Spleen (tissue), 11 donors: ENCODE results near the gene KDM4B. TPM values are rescaled to one million over a fixed set of nuclear protein-coding genes. Genes with fewer than 3 reads are reported as not detected.
A peak's percentile ranks its signal among the peaks of the same experiment; 100 is the strongest.

Experiments used
- DNase-seq: peaks from one replicate; pipeline ENCODE4 v3.0.0-alpha.2; 2020
- H3K27ac ChIP-seq, 8 donors: fragments of 200-600 bp; sonication (generic) in 7 of 8; 1 replicate in 4 of 8; 2 replicates in 4 of 8; pipeline versions ENCODE4 v1.5.0 to v1.8.0; 2016 to 2021; ENCODE audit warnings: inconsistent platforms in 4 of 8, mild to moderate bottlenecking in 4 of 8, moderate library complexity in 1 of 8
- H3K27me3 ChIP-seq, 7 donors: fragments of 200-600 bp; sonication (generic) in 6 of 7; replicated peaks in 1 of 7; 1 replicate in 4 of 7; 2 replicates in 3 of 7; pipeline versions ENCODE4 v1.5.0 to v1.8.0; 2016 to 2021; ENCODE audit warnings: inconsistent platforms in 3 of 7, mild to moderate bottlenecking in 1 of 7
- H3K36me3 ChIP-seq, 6 donors: fragments of 200-600 bp; sonication (generic) in 5 of 6; 1 replicate in 4 of 6; 2 replicates in 2 of 6; pipeline versions ENCODE4 v1.5.0 to v1.8.0; 2016 to 2021; ENCODE audit warnings: inconsistent platforms in 2 of 6
- H3K4me1 ChIP-seq, 6 donors: fragments of 200-600 bp; sonication (generic) in 5 of 6; 1 replicate in 3 of 6; 2 replicates in 3 of 6; pipeline versions ENCODE4 v1.5.0 to v1.8.0; 2016 to 2021; ENCODE audit warnings: inconsistent platforms in 3 of 6
- H3K4me3 ChIP-seq, 8 donors: fragments of 200-600 bp; sonication (generic) in 7 of 8; 1 replicate in 4 of 8; 2 replicates in 4 of 8; pipeline versions ENCODE4 v1.5.0 to v1.8.0; 2016 to 2021; ENCODE audit warnings: inconsistent platforms in 4 of 8, mild to moderate bottlenecking in 4 of 8, moderate library complexity in 2 of 8
- H3K9me3 ChIP-seq, 8 donors: fragments of 200-600 bp; sonication (generic) in 7 of 8; 1 replicate in 4 of 8; 2 replicates in 4 of 8; pipeline versions ENCODE4 v1.5.0 to v1.8.0; 2016 to 2021; ENCODE audit warnings: inconsistent platforms in 4 of 8
- POLR2A ChIP-seq, 3 donors: fragments of 450-650 bp; IDR thresholded peaks; one replicate each; pipeline ENCODE4 v1.5.1; 2017; ENCODE audit warnings: antibody characterized with exemption in 3 of 3, mild to moderate bottlenecking in 1 of 3
- POLR2AphosphoS5 ChIP-seq, 3 donors: sonication (generic); formaldehyde crosslinking; IDR thresholded peaks; one replicate each; pipeline ENCODE4 v1.5.1; 2017; ENCODE audit warnings: antibody characterized with exemption in 3 of 3
- WGBS, 5 donors: extraction: QIAGEN DNeasy Blood & Tissue Kit in 3 of 5; methylation state at CpG; one replicate each; pipeline versions ENCODE4 v1.1.5 to v1.1.7; 2013 to 2018; 5-methylcytosine and 5-hydroxymethylcytosine counted together
- intact Hi-C: fragments of 100-400 bp; cut with DNase I; formaldehyde crosslinking; loops from one replicate; pipeline ENCODE4 v1.15.0; 2023; ENCODE audit warnings: low total_unique reads
- polyA plus RNA-seq, 3 donors: library from polyadenylated mRNA; stranded (reverse); fragments of 200-250 nt; gene quantifications; one replicate each; pipeline ENCODE4 v1.2.1, GENCODE V29; 2013
- total RNA-seq, 7 donors: library from RNA; depleted of rRNA in 3 of 7; stranded (reverse); fragments of >200 nt in 3 of 7; fragmentation: NEBNext Ultra II Directional in 4 of 7; extraction: Animal tissue kit (Norgen Biotek cat#: 25700) in 4 of 7; gene quantifications; one replicate each; pipeline versions ENCODE4 v1.1.0 to v1.2.1, GENCODE V29; 2016 to 2021
- TF ChIP-seq, protein P1 (sequence below), 11 experiments: fragments of 200-600 bp in 7 of 11; fragments of 450-650 bp in 4 of 11; sonication (generic) in 4 of 11; IDR thresholded peaks in 8 of 11; conservative IDR thresholded peaks in 3 of 11; 1 replicate in 7 of 11; 2 replicates in 4 of 11; pipeline versions ENCODE4 v1.4.0 to v1.8.0; 2016 to 2021; ENCODE audit warnings: antibody characterized with exemption in 11 of 11, inconsistent platforms in 4 of 11, mild to moderate bottlenecking in 1 of 11
- donor health status: healthy with polysubstance abuse.
- donor health status: DM: no; HTN: no; CAD: no; lungs with moderate emphysema.
- donor health status: DM: no; HTN: no; CAD: no.
- donor health status: Bipolar disorder and iron deficiency.
- donor health status: healthy.
- donor health status: DM: no; HTN: no; CAD: no.
- donor health status: DM: yes; HTN: yes; CAD: no.

Gene KDM4B
- total and polyA plus RNA-seq, 10 donors: 18.3 to 80.5 (median 52.4) TPM

DNA sequence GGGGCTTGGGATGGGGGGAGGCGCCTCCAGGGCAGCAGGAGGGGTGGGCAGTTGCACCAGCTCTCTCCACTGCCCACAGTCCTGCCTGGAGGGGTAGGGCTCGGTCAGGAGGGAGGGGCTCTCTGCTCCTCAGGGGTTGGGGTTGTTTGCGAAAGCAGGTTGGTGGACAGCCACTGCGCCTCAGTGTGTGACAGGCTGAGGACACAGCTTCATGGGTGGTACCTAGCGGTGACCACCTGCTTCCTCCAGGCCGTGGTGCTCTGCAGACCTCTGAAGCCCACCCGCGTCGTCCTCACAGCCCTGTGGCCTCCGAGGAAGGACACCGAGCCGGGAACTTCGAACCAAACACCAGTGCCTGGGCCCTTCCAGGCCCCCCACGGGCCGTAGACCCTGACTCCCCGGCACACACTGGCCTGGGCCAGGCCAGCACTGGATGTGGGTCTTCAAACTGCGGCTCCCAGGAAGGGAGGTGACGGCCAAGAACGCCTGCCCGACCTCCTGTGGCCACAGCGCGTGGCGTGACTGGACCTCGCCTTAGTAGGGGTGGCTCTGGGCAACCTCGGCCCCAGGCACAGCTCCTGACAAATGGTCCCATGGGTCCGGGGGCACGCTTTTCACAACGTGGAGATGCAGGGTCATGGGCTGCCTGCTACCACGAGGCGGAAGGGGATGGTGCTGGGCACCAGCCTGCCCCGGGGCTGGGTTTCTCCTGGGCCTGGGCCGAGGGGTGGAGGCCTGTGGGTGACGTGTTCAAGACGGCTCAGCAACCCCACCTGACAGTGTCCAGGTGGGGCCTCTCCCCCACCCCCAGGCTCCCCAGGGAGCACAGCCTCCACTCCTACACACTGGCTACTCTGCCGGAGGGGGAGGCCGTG, 173.2 kb downstream of the KDM4B start:
- peak; percentile 73 for DNase-seq
- intact Hi-C loops: no loop called here
- peak overlapping the region in 4 of 8 donors; percentile 4 to 55 (median 30) for H3K27ac ChIP-seq
- H3K4me3 ChIP-seq: no peak overlapping the region
- H3K36me3 ChIP-seq: peaks cover 7 to 100% (median 87%) of the 10 kb centered on the region in 6 donors
- no peaks in the 10 kb centered on the region for H3K9me3 ChIP-seq
- H3K4me1 ChIP-seq: peaks cover 21 to 70% (median 57%) of the 10 kb centered on the region in 6 donors
- WGBS, 5 donors: 88 to 95% (median 93%) methylated on average over 20 to 36 of the region's 36 CpGs
- no peaks in the 10 kb centered on the region for H3K27me3 ChIP-seq
- TF ChIP-seq, protein P1, sequence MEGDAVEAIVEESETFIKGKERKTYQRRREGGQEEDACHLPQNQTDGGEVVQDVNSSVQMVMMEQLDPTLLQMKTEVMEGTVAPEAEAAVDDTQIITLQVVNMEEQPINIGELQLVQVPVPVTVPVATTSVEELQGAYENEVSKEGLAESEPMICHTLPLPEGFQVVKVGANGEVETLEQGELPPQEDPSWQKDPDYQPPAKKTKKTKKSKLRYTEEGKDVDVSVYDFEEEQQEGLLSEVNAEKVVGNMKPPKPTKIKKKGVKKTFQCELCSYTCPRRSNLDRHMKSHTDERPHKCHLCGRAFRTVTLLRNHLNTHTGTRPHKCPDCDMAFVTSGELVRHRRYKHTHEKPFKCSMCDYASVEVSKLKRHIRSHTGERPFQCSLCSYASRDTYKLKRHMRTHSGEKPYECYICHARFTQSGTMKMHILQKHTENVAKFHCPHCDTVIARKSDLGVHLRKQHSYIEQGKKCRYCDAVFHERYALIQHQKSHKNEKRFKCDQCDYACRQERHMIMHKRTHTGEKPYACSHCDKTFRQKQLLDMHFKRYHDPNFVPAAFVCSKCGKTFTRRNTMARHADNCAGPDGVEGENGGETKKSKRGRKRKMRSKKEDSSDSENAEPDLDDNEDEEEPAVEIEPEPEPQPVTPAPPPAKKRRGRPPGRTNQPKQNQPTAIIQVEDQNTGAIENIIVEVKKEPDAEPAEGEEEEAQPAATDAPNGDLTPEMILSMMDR (IDR thresholded peaks at IDR 0.05 in 8 of 11, conservative IDR thresholded peaks at IDR 0.05 in 3 of 11): no peak
- peak in 1 of 3 donors; percentile 53 for TF ChIP-seq POLR2AphosphoS5 (IDR thresholded peaks at IDR 0.05)

DNA sequence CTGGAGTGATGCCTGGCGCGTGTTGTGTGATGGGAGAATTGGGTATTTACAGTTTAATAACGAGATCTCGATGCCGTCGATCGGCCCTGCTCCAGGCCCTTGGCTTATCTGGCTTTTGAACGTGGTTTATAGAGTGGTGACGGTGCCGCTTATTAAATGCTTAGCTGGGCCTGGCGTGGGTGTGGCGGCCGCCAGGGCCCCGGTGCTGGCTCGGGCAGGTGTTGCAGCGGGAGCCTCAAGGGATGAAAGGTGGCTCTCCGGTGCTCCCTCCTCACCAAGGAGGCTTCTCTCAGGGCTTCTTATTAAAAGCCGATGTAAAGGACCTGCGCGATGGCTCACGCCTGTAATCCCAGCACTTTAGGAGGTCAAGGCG, 173.8 kb downstream of the KDM4B start:
- peaks cover 21 to 64% (median 52%) of the 10 kb centered on the region in 6 donors for H3K4me1 ChIP-seq
- H3K27me3 ChIP-seq: no peaks in the 10 kb centered on the region
- WGBS, 5 donors: 84 to 93% (median 92%) methylated on average over 20 to 22 of the region's 22 CpGs
- intact Hi-C loops: no loop called here
- peaks cover 4 to 100% (median 86%) of the 10 kb centered on the region in 6 donors for H3K36me3 ChIP-seq
- peak overlapping the region in 4 of 8 donors; percentile 13 to 55 (median 32) for H3K27ac ChIP-seq
- DNase-seq: peak; percentile 64
- TF ChIP-seq, protein P1 (IDR thresholded peaks at IDR 0.05 in 8 of 11, conservative IDR thresholded peaks at IDR 0.05 in 3 of 11): no peak
- TF ChIP-seq POLR2A (IDR thresholded peaks at IDR 0.05) (no peak), POLR2AphosphoS5 (IDR thresholded peaks at IDR 0.05) (no peak)
- H3K4me3 ChIP-seq: no peak overlapping the region
- H3K9me3 ChIP-seq: no peaks in the 10 kb centered on the region

DNA sequence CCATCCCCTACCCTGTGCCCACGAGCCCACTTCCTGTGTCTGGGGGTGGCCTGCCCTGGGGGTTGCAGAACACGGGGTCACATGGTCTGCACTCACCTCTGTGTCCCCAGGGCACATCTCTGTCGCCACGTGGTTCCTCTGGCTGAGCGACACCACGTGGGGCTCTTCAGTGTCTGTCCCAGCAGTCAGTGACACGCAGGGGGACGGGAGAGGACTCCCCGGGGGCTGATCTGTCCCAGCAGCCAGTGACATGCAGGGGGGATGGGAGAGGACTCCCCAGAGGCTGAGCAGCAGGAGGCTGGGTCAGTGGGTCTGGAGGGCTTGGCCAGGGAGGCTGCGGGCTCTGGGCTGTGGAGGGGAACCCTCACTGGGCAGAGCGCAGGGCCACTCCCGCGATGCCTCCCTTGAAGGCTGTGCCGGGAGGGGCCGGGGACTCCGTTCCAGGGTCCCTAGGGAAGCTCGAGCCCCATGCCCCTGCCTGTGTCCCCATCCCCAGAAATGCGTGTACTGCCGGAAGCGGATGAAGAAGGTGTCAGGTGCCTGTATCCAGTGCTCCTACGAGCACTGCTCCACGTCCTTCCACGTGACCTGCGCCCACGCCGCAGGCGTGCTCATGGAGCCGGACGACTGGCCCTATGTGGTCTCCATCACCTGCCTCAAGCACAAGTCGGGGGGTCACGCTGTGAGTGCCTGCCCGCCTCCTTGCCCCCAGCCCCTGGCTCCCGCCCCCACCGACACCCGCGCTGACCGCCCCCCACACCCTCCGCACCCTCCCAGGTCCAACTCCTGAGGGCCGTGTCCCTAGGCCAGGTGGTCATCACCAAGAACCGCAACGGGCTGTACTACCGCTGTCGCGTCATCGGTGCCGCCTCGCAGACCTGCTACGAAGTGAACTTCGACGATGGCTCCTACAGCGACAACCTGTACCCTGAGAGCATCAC, 174.8 kb downstream of the KDM4B start:
- H3K36me3 ChIP-seq: peaks cover 4 to 100% (median 86%) of the 10 kb centered on the region in 6 donors
- no peaks in the 10 kb centered on the region for H3K27me3 ChIP-seq
- peak; percentile 36 to 61 (median 50) for TF ChIP-seq POLR2AphosphoS5 (IDR thresholded peaks at IDR 0.05)
- TF ChIP-seq POLR2A (IDR thresholded peaks at IDR 0.05): no peak
- TF ChIP-seq, protein P1 (IDR thresholded peaks at IDR 0.05 in 8 of 11, conservative IDR thresholded peaks at IDR 0.05 in 3 of 11): no peak
- 86 to 91% (median 87%) methylated on average over 36 to 51 of the region's 51 CpGs for WGBS, 5 donors
- H3K4me3 ChIP-seq: no peak overlapping the region
- intact Hi-C loops: no loop called here
- peak overlapping the region in 4 of 8 donors; percentile 13 to 55 (median 32) for H3K27ac ChIP-seq
- DNase-seq: peak; percentile 86
- H3K4me1 ChIP-seq: peaks cover 15 to 53% (median 42%) of the 10 kb centered on the region in 6 donors
- H3K9me3 ChIP-seq: no peaks in the 10 kb centered on the region
